Limb (tissue), 2 donors: Measurements from ENCODE around the gene SPTBN5.
A peak's percentile ranks its signal among the peaks of the same experiment; 100 is the strongest.

Experiments used
- DNase-seq, 2 donors: peaks; one replicate each; pipeline ENCODE4 v3.0.0-alpha.2; 2016; ENCODE audit errors: extremely low spot score in 2 of 2

The SPTBN5 gene

GRCh38 chr15:41825572-41826535 lies 68.0 kb downstream of the SPTBN5 start:
- DNase-seq, result no peak

DNA sequence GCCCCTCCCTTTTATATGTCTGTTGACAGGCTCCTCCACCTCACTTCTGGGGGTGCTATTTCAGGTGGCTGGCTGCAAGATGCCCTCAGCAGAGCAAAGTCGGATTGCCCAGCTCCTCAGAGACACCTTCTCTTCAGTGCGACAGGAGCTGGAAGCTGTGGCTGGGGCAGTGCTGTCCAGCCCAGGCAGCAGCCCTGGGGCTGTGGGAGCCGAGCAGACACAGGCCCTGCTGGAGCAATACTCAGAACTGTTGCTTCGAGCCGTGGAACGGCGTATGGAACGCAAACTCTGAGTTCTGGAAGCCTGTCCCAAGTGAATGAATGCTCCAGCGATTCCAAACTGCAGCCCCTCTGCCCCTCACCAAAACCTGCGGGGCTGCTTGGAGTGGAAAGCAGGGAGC lies 68.7 kb downstream of the SPTBN5 start:
- DNase-seq, result no peak

DNA sequence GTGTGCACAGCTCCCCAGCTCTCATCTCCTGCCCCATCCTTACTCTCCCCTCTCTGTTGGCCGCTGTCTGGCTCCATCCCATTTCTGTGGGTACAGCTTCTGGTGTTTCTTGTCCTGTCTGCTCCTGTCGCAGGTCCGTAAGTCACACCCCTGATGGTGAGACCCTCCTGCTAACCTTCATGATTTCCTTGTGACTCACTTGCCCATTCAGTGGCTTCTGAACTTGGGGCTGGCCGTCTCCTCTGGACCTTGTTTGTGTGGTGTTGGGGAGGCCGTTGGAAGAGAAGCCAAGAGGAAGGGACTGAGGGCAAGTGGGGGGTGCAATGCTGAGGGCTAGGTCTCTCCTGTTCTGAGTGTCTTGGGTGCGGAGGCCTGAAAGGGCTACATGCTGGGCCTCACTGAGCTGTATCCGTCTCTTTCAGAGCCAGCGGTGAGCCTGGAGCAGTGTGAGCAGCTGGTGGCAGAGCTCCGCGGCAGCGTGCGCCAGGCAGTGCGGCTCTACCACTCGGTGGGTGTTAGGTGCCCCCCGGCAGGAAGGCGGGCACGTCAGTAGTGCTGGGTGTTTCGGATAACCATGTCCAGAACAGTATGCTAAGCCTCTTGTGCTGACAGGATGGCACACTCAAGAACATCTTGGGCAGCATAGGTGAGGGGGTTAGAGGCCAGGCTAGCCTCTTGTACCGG lies 69.6 kb downstream of the SPTBN5 start:
- no peak for DNase-seq

- no peak for DNase-seq
Observed at GRCh38 chr15:41823502-41823901, 70.4 kb downstream of the SPTBN5 start.

DNA sequence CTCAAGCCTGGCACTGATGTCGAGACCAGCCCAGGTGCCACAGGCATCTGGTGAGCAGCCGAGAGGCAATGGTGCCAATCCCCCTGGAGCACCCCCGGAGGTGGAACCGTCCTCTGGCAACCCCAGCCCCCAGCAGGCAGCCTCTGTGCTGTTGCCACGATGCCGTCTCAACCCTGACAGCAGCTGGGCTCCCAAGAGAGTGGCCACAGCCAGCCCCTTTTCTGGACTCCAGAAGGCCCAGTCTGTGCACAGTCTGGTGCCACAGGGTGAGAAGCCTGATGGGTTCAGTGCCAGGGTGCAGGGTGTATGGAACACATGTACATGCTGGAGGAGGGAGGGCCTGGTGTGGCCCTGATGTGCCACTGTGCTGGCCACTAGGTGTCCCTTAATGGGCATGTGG lies 70.9 kb downstream of the SPTBN5 start:
- no peak for DNase-seq

DNA sequence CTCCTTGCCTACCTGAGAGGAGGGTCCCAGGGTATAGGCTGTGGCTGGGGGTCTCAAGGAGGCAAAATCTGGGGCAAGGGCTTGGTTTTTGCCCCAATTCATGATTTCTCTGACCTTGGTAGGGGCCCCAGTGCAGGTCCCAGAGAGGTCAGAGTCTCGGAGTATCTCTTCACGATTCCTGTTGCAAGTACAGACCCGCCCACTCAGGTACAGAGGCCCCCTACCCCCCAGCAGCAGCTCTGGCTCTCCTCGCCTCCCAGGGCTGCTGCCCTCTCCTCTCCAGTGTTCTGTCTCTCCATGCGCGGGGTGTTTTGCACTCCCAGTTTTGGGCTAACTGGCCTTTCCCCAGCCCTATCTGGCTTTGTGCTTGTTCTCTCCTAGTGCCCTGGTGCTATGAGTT lies 71.4 kb downstream of the SPTBN5 start:
- no peak for DNase-seq

DNA sequence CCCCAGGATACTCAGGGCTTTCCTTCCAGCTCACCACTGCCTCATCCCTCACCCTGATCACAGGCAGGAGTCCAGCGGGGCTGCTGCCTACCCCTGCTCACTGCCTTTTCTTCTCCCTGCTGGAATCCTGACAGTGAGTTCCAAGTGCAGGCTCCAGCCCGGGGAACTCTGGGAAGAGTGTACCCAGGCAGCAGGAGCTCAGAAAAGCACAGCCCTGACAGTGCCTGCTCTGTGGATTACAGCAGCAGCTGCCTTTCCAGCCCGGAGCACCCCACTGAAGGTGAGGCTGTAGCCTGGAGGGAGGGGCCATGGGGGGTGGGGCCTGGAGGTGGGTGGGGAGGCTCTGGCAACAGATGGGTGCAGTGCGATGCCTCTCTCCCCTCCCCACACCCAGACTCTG lies 72.0 kb downstream of the SPTBN5 start:
- no peak for DNase-seq

DNA sequence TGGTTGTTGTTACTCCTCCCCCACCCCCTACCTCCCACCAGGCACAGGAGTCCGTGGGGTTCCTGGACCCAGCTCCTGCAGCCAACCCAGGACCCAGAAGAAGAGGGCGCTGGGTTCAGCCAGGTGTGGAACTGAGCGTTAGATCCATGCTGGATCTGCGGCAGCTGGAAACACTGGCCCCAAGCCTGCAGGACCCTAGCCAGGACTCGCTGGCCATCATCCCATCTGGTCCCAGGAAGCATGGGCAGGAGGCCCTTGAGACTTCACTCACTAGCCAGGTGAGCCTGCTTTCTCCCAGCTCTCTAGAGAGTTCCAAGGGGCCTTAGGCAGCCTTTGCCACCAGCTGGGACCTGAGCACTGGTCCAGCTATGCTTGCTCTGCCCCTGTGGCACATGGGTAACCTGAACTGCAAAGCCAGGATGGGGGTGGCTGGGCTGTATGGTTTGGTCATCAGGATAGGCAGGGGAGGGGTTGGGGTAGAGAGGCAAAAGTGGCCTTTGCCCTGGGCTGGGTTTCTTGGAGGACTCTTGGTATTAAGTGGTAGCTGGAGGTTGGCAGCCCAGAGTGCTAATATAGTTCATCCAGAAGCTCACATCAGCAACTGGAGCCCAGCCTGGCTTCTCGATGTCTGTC lies 72.9 kb downstream of the SPTBN5 start:
- no peak for DNase-seq

- no peak for DNase-seq
Observed at GRCh38 chr15:41819455-41820050, 74.3 kb downstream of the SPTBN5 start.

- no peak for DNase-seq
Observed at GRCh38 chr15:41817781-41818180, 76.1 kb downstream of the SPTBN5 start.

GRCh38 chr15:41817327-41817726 lies 76.5 kb downstream of the SPTBN5 start:
- DNase-seq, result no peak

- DNase-seq, result no peak
Observed at GRCh38 chr15:41816788-41817187, 77.1 kb downstream of the SPTBN5 start.

DNA sequence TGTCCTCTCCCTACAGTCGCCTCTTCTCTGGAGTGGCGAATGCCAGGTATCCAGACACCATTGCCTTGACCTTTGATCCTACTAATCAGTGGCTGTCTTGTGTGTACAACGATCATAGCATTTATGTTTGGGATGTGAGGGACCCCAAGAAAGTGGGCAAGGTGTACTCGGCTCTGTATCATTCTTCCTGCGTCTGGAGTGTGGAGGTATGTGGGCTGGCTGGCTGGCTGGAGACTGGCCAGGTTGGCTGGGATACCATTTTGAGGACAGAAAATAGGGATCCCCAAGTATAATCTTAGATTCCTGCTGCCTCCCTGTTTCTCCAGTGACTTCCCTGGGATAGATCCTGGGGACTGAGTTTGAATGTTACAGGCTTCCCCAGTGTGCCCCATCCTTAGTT lies 79.3 kb downstream of the SPTBN5 start:
- DNase-seq, result no peak

DNA sequence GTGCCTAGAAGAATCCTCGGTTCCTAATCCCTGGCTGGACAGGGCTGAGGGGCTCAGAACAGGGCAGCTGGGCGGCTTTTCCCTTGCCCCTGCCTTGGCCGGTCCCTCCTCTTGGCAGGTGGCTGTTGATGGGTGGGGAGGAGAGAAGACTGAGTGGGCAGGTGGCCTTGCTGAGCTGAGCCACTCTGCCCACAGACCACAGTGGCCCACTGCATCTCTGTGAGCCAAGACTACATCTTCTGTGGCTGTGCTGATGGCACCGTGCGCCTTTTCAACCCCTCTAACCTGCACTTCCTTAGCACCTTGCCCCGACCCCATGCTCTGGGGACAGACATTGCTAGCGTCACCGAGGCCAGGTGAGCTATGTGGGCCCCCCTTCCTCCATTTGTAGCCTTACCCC lies 80.4 kb downstream of the SPTBN5 start:
- DNase-seq, result no peak

GRCh38 chr15:41812820-41813375 lies 81.0 kb downstream of the SPTBN5 start:
- DNase-seq, result no peak

- peak; percentile 85 to 86 for DNase-seq
Observed at GRCh38 chr15:41811432-41812195, 82.2 kb downstream of the SPTBN5 start.

DNA sequence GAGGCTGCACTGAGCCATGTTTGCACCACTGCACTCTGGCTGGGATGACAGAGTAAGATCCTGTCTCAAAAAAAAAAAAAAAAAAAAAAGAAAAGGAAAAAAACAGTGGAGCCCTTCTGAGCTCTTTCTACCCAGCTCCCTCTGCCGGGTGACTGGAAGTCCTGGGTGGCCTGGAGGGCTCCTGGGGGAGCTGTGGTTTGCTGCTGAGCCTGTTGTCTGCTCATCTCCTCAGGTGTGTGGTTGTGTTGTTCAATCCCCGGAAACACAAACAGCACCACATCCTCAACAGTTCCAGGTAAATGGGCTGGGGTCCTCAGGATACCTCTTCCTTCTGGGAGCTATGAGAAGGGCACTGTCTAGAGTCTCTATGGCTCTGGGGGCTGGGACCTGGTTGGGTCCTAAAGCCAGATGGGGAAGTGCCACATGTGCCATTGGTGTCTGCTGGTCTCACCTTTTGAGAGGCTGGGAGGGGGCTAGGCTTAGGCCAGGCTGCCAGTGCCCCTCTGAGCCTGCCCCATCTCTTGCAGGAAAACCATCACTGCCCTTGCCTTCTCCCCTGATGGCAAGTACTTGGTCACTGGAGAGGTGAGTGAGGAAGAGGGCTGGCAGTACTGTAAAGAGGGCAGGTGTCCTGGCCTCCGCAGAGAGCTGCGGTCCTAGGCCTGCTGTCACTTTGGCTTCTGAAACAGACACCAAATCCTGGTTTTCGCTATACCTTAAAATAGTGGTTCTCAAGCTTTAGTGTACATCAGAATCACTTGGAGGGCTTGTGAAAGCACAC lies 83.0 kb downstream of the SPTBN5 start:
- no peak for DNase-seq

- DNase-seq, result no peak
Observed at GRCh38 chr15:41809526-41810220, 84.2 kb downstream of the SPTBN5 start.

GRCh38 chr15:41809121-41809520 lies 84.7 kb downstream of the SPTBN5 start:
- no peak for DNase-seq
